ENCODE measurements around the gene UBE2G1. TPM values are rescaled to one million over a fixed set of nuclear protein-coding genes. Genes with fewer than 3 reads are reported as not detected.

UBE2G1 gene
- total and polyA plus RNA-seq, 11 donors, result 19.4 to 125 (median 94.7) TPM

GRCh38 chr17:4394208-4395110 lies 28.0 kb upstream of the UBE2G1 start:
- ATAC-seq (no peak), DNase-seq (no peak)
- intact Hi-C loops (cut with DNase I), result no loop called here
- H3K9me3 ChIP-seq, result no peaks in the 10 kb centered on the region
- no peaks in the 10 kb centered on the region for H3K27me3 ChIP-seq
- TF ChIP-seq POLR2A (IDR thresholded peaks at IDR 0.05), result no peak
- TF ChIP-seq CTCF (IDR thresholded peaks at IDR 0.05), result no peak
- no peaks in the 10 kb centered on the region for H3K36me3 ChIP-seq
- H3K4me3 ChIP-seq, result no peak overlapping the region
- no peaks in the 10 kb centered on the region for H3K4me1 ChIP-seq
- H3K27ac ChIP-seq, result no peak overlapping the region
- 89 to 94% (median 92%) methylated on average over 5 of the region's 5 CpGs for WGBS, 4 donors

GRCh38 chr17:4393806-4394205 lies 27.3 kb upstream of the UBE2G1 start:
- 66 to 74% (median 72%) methylated on average over 4 to 7 of the region's 7 CpGs for WGBS, 4 donors
- no peak for ATAC-seq

GRCh38 chr17:4389079-4389478 lies 22.6 kb upstream of the UBE2G1 start:
- Histone ChIP-seq H3K27me3 (no peaks in the 10 kb centered on the region), H3K9me3 (no peaks in the 10 kb centered on the region), H3K36me3 (no peaks in the 10 kb centered on the region), H3K27ac (no peak overlapping the region), H3K4me3 (no peak overlapping the region), H3K4me1 (no peaks in the 10 kb centered on the region)
- DNase-seq (no peak), ATAC-seq (no peak)
- 74 to 82% (median 79%) methylated on average over 8 of the region's 8 CpGs for WGBS, 4 donors
- no peak for TF ChIP-seq CTCF (IDR thresholded peaks at IDR 0.05)
- no peak for TF ChIP-seq POLR2A (IDR thresholded peaks at IDR 0.05)
- intact Hi-C loops (cut with DNase I), result no loop called here

More at GRCh38 chr17:4393806-4394205, 27.3 kb upstream of the UBE2G1 start:
- TF ChIP-seq CTCF (IDR thresholded peaks at IDR 0.05) (no peak), POLR2A (IDR thresholded peaks at IDR 0.05) (no peak)
- no peaks in the 10 kb centered on the region for H3K27me3 ChIP-seq
- H3K36me3 ChIP-seq, result no peaks in the 10 kb centered on the region
- no peaks in the 10 kb centered on the region for H3K9me3 ChIP-seq
- H3K27ac ChIP-seq, result no peak overlapping the region
- intact Hi-C loops (cut with DNase I), result no loop called here
- no peak overlapping the region for H3K4me3 ChIP-seq
- H3K4me1 ChIP-seq, result no peaks in the 10 kb centered on the region
- no peak for DNase-seq

- no peaks in the 10 kb centered on the region for H3K4me1 ChIP-seq
- WGBS, 4 donors, result 92 to 94% (median 93%) methylated on average over 5 of the region's 5 CpGs
- no peaks in the 10 kb centered on the region for H3K9me3 ChIP-seq
- intact Hi-C loops (cut with DNase I), result no loop called here
- H3K27ac ChIP-seq, result no peak overlapping the region
- ATAC-seq (no peak), DNase-seq (no peak)
- H3K4me3 ChIP-seq, result no peak overlapping the region
- no peaks in the 10 kb centered on the region for H3K36me3 ChIP-seq
- TF ChIP-seq POLR2A (IDR thresholded peaks at IDR 0.05) (no peak), CTCF (IDR thresholded peaks at IDR 0.05) (no peak)
- no peaks in the 10 kb centered on the region for H3K27me3 ChIP-seq
Observed at GRCh38 chr17:4387137-4387536, 20.7 kb upstream of the UBE2G1 start.
